K562 (cell line): ENCODE data around the gene ARHGEF4. TPM values are rescaled to one million over a fixed set of nuclear protein-coding genes. Genes with fewer than 3 reads are reported as not detected.

ENCODE experiments used
- ATAC-seq: fragments of 200-7000 bp; cut with Tn5 transposase; 3 replicates; pipeline ENCODE4 v1.9.1; 2020; ENCODE audit warnings: moderate library complexity
- BruUV-seq: library from RNA; stranded (reverse); fragments of 400-500 nt; replicated peaks from 2 replicates; lab custom pipeline; 2021; lab: Mats Ljungman, UMichigan
- CTCF ChIA-PET: fragments of 300-600 bp; formaldehyde crosslinking; extraction: SDS; loops from one replicate; lab custom pipeline; 2021; ENCODE audit warnings: low intra/inter-chr PET ratio; lab: Yijun Ruan, JAX
- POLR2A ChIA-PET: fragments of 300-600, 350-650 bp; sonication (Branson Sonifier 250); formaldehyde crosslinking; extraction: SDS; loops from one replicate; lab custom pipeline; 2021; ENCODE audit warnings: antibody characterized with exemption, inconsistent platforms; lab: Yijun Ruan, JAX
- DNase-seq, 4 experiments: peaks; one replicate each; pipeline versions ENCODE4 v3.0.0 to v3.0.0-alpha.2; 2011 to 2018; ENCODE audit warnings: low spot score in 3 of 4, mixed read lengths in 3 of 4; ENCODE audit errors: extremely low read depth in 1 of 4
- FAIRE-seq: peaks from 2 replicates; lab custom pipeline; 2011; peaks lifted over from hg19 to GRCh38; lab: Jason Lieb, UNC
- H2AFZ ChIP-seq: 2 replicates; pipeline ENCODE4 v1.6.0; 2011; ENCODE audit warnings: low read depth, low read length, control low read depth, inconsistent platforms
- H3K27ac ChIP-seq: fragments of 200-600 bp; 3 replicates; pipeline ENCODE4 v1.8.0; 2011; ENCODE audit warnings: low read depth, mild to moderate bottlenecking, control low read depth, inconsistent platforms, low read length, moderate library complexity, mixed read lengths; ENCODE audit errors: extremely low read depth
- H3K27me3 ChIP-seq, 2 experiments: fragments of 300-600 bp in 1 of 2; 2 replicates in 1 of 2; 3 replicates in 1 of 2; pipeline versions ENCODE4 v1.6.0 to v1.8.0; 2011; ENCODE audit warnings: inconsistent platforms in 2 of 2, low read length in 2 of 2, mild to moderate bottlenecking in 1 of 2, mixed read lengths in 1 of 2, moderate library complexity in 1 of 2; ENCODE audit not compliant: control insufficient read depth in 2 of 2, insufficient read depth in 2 of 2
- H3K36me3 ChIP-seq: fragments of 300-600 bp; 3 replicates; pipeline ENCODE4 v1.8.0; 2011; ENCODE audit warnings: mild to moderate bottlenecking, low read length, inconsistent platforms; ENCODE audit not compliant: control insufficient read depth, insufficient read depth
- H3K4me1 ChIP-seq, 2 experiments: fragments of 200-600 bp in 1 of 2; replicated peaks in 1 of 2; 2 replicates in 1 of 2; 3 replicates in 1 of 2; pipeline versions ENCODE4 v1.5.1 to v1.8.0; 2011; ENCODE audit warnings: inconsistent platforms in 2 of 2, low read length in 2 of 2, mild to moderate bottlenecking in 1 of 2, mixed read lengths in 1 of 2, moderate library complexity in 1 of 2; ENCODE audit not compliant: control insufficient read depth in 2 of 2, insufficient read depth in 2 of 2
- H3K4me2 ChIP-seq: 2 replicates; pipeline ENCODE4 v1.6.1; 2011; ENCODE audit warnings: low read length, control low read depth, inconsistent platforms, mixed read lengths; ENCODE audit not compliant: insufficient read depth
- H3K4me3 ChIP-seq: fragments of 200-600 bp; sonication (generic), shearing (Covaris generic); 2 replicates; pipeline ENCODE4 v1.5.1; 2016; ENCODE audit warnings: control low read depth, inconsistent platforms
- H3K79me2 ChIP-seq: fragments of 200-600 bp; 3 replicates; pipeline ENCODE4 v1.8.0; 2011; ENCODE audit warnings: low read length, inconsistent platforms; ENCODE audit not compliant: control insufficient read depth, insufficient read depth
- H3K9ac ChIP-seq, 2 experiments: 2 replicates each; pipeline versions ENCODE4 v1.6.0 to v1.6.1; 2011; ENCODE audit warnings: low read depth in 2 of 2, low read length in 2 of 2, control low read depth in 1 of 2, inconsistent platforms in 1 of 2, mild to moderate bottlenecking in 1 of 2, mixed read lengths in 1 of 2; ENCODE audit not compliant: insufficient read depth in 1 of 2
- H3K9me1 ChIP-seq: one replicate; pipeline ENCODE4 v1.6.0; 2011; ENCODE audit warnings: inconsistent platforms, mild to moderate bottlenecking, low read length, moderate library complexity; ENCODE audit not compliant: control insufficient read depth, insufficient read depth
- H3K9me3 ChIP-seq: replicated peaks from 2 replicates; pipeline ENCODE4 v1.5.1; 2011; ENCODE audit warnings: low read depth, low read length, inconsistent platforms; ENCODE audit not compliant: control insufficient read depth, insufficient read depth
- H4K20me1 ChIP-seq: replicated peaks from 2 replicates; pipeline ENCODE4 v1.6.1; 2011; ENCODE audit warnings: low read length, inconsistent platforms, mixed read lengths; ENCODE audit not compliant: control insufficient read depth, insufficient read depth
- ETS2 ChIP-seq: IDR thresholded peaks from 2 replicates; pipeline ENCODE4 v1.6.1; 2016; ENCODE audit warnings: borderline replicate concordance, missing genetic modification characterization, mild to moderate bottlenecking, moderate library complexity, missing compliant biosample characterization; ENCODE audit not compliant: poor library complexity, severe bottlenecking
- LCOR ChIP-seq: sonication (generic); formaldehyde crosslinking; IDR thresholded peaks from 2 replicates; pipeline ENCODE4 v1.8.0; 2022; ENCODE audit warnings: mild to moderate bottlenecking, missing genetic modification reagents
- MED1 ChIP-seq: sonication (generic); formaldehyde crosslinking; IDR thresholded peaks from 2 replicates; pipeline ENCODE4 v1.8.1; 2023; ENCODE audit warnings: missing genetic modification reagents, borderline replicate concordance
- SNIP1 ChIP-seq: fragments of 450-650 bp; IDR thresholded peaks from 2 replicates; pipeline ENCODE4 v1.7.1; 2017; ENCODE audit warnings: low read depth, mild to moderate bottlenecking
- ZNF583 ChIP-seq: fragments of 250-450 bp; sonication (Bioruptor Pico); IDR thresholded peaks from 2 replicates; pipeline ENCODE4 v1.4.0; 2020
- ZNF644 ChIP-seq: fragments of 200-800 bp; sonication (Bioruptor generic); IDR thresholded peaks from 2 replicates; pipeline ENCODE4 v1.6.1; 2016; ENCODE audit warnings: low read depth, missing genetic modification characterization, missing compliant biosample characterization
- WGBS: fragments of 100-300 bp; shearing (Covaris generic); methylation state at CpG from one replicate; pipeline ENCODE4 v1.1.6; 2016; ENCODE audit warnings: low coverage, mixed read lengths; ENCODE audit not compliant: insufficient coverage; ENCODE audit errors: missing lambda C conversion rate; 5-methylcytosine and 5-hydroxymethylcytosine counted together
- in situ Hi-C: fragments of 300-500 bp; cut with MboI; formaldehyde crosslinking; loops from 4 replicates; pipeline ENCODE4 v1.15.0; 2018; ENCODE audit warnings: inconsistent platforms, mixed read lengths
- intact Hi-C: fragments of 100-400 bp; cut with micrococcal nuclease; formaldehyde crosslinking; loops from 2 replicates; pipeline ENCODE4 v1.14.2; 2022
- polyA plus RNA-seq, 8 experiments: library from polyadenylated mRNA; depleted of rRNA in 4 of 8; stranded (reverse) in 5 of 8; unstranded in 3 of 8; fragments of >200 nt; fragmentation: Nextera tagmentation in 2 of 8; fragmentation: Illumina TruSeq in 1 of 8; extraction: Ambion mirVana in 2 of 8; extraction: Trizol in 1 of 8; gene quantifications; 2 replicates each; pipeline versions ENCODE4 v1.2.1 to v1.2.3, GENCODE V29; 2011 to 2014; ENCODE audit warnings: inconsistent platforms in 1 of 8, missing spikeins in 1 of 8
- total RNA-seq, 7 experiments: library from RNA; depleted of rRNA in 6 of 7; stranded (reverse); fragments of >200 nt in 6 of 7; fragmentation: Illumina TruSeq in 2 of 7; extraction: Trizol in 2 of 7; gene quantifications; 2 replicates each; pipeline versions ENCODE4 v1.2.1 to v1.2.3, GENCODE V29; 2011 to 2021; ENCODE audit warnings: low replicate concordance in 1 of 7
- TF ChIP-seq, protein P1 (sequence below): sonication (generic); formaldehyde crosslinking; IDR thresholded peaks from 2 replicates; pipeline ENCODE4 v1.8.0; 2022; ENCODE audit warnings: mild to moderate bottlenecking, missing genetic modification reagents

The ARHGEF4 gene
- total and polyA plus RNA-seq, 9 of the 15 experiments (the other 6 are each of a cell fraction or from before 2014, with no cell fraction given) = not detected

DNA sequence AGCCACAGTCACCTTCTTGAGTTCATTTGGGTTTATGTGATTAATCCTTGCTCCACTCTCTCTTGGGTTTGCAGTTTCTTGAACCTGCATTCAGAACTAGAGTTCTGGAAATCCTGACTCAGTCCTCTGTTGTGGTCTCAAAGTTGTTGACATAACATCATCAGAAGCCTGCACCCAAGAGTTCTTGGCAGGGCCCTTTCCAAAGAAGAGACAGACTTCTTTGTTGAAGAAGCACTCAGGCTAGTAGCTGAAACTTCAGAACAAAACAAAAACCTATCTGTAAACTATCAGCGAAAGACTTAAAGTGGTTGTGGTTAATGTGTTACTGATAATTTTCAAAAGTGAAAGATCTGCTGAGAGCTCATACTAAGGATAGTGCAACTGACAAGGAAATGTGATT is 135.7 kb downstream of the ARHGEF4 start:
- no peak overlapping the region for H2AFZ ChIP-seq
- no peak for ATAC-seq
- H3K4me2 ChIP-seq = no peak overlapping the region
- H3K79me2 ChIP-seq = no peaks in the 10 kb centered on the region
- no peak overlapping the region for H3K4me3 ChIP-seq
- FAIRE-seq = no peak
- no peaks in the 10 kb centered on the region for H3K9me1 ChIP-seq
- CTCF ChIA-PET = no interaction called here
- H4K20me1 ChIP-seq = no peaks in the 10 kb centered on the region
- intact Hi-C loops (no loop called here), in situ Hi-C loops (no loop called here)
- TF ChIP-seq ETS2 (tag) = no peak
- no peak for TF ChIP-seq MED1 (CRISPR knock-in tag)
- no peak for TF ChIP-seq ZNF583 (CRISPR knock-in tag)
- TF ChIP-seq LCOR (CRISPR knock-in tag) = no peak
- no peak for TF ChIP-seq SNIP1
- TF ChIP-seq ZNF644 = no peak
- TF ChIP-seq, protein P1, sequence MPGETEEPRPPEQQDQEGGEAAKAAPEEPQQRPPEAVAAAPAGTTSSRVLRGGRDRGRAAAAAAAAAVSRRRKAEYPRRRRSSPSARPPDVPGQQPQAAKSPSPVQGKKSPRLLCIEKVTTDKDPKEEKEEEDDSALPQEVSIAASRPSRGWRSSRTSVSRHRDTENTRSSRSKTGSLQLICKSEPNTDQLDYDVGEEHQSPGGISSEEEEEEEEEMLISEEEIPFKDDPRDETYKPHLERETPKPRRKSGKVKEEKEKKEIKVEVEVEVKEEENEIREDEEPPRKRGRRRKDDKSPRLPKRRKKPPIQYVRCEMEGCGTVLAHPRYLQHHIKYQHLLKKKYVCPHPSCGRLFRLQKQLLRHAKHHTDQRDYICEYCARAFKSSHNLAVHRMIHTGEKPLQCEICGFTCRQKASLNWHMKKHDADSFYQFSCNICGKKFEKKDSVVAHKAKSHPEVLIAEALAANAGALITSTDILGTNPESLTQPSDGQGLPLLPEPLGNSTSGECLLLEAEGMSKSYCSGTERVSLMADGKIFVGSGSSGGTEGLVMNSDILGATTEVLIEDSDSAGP = no peak
- no peaks in the 10 kb centered on the region for H3K36me3 ChIP-seq
- POLR2A ChIA-PET = no interaction called here
- H3K4me1 ChIP-seq = no peaks in the 10 kb centered on the region
- no peak for DNase-seq
- 0% methylated on average over 1 of the region's 1 CpG for WGBS
- peaks cover 3 to 18% of the 10 kb centered on the region in 2 experiments; a peak in 4 of 5 replicates for H3K27me3 ChIP-seq
- no peak overlapping the region for H3K27ac ChIP-seq
- no TSS peak for BruUV-seq
- H3K9ac ChIP-seq = no peak overlapping the region
- no peaks in the 10 kb centered on the region; the same call in 1 of the 2 replicates for H3K9me3 ChIP-seq
